Caco-2 (cell line): ENCODE measurements around the gene SOBP. TPM values are rescaled to one million over a fixed set of nuclear protein-coding genes. Genes with fewer than 3 reads are reported as not detected.

Experiments
- BruUV-seq: library from RNA; stranded (reverse); fragments of 400-500 nt; replicated peaks from 2 replicates; lab custom pipeline; 2021; lab: Mats Ljungman, UMichigan
- CTCF ChIA-PET: fragments of 300-600 bp; sonication (Branson Sonifier 250); formaldehyde crosslinking; loops from one replicate; lab custom pipeline; 2022; ENCODE audit warnings: antibody characterized with exemption; lab: Charles Lee
- POLR2A ChIA-PET: fragments of 300-600 bp; sonication (Branson Sonifier 250); formaldehyde crosslinking; loops from one replicate; lab custom pipeline; 2022; ENCODE audit warnings: antibody characterized with exemption; lab: Charles Lee
- DNase-seq, 2 experiments: peaks; one replicate each; pipeline versions ENCODE4 v3.0.0 to v3.0.0-alpha.2; 2020 to 2022
- H3K27me3 ChIP-seq: replicated peaks from 2 replicates; pipeline ENCODE4 v1.6.0; 2011; ENCODE audit warnings: low read length; ENCODE audit not compliant: control insufficient read depth, insufficient read depth
- H3K36me3 ChIP-seq: 2 replicates; pipeline ENCODE4 v1.5.1; 2011; ENCODE audit warnings: low read length; ENCODE audit not compliant: control insufficient read depth, insufficient read depth
- H3K4me1 ChIP-seq: fragments of 250-450 bp; sonication (Bioruptor Pico); 2 replicates; pipeline ENCODE4 v1.5.1; 2020; ENCODE audit warnings: mild to moderate bottlenecking
- H3K4me3 ChIP-seq: 2 replicates; pipeline ENCODE4 v1.5.1; 2011; ENCODE audit warnings: low read depth, mild to moderate bottlenecking, control low read depth, low read length
- H3K9me3 ChIP-seq: fragments of 250-450 bp; sonication (Bioruptor Pico); 2 replicates; pipeline ENCODE4 v1.5.1; 2020; ENCODE audit warnings: mild to moderate bottlenecking, moderate library complexity
- H3K27ac Mint-ChIP-seq: one replicate; pipeline ENCODE4 v1.8.0; 2022; ENCODE audit warnings: mixed read lengths; ENCODE audit not compliant: unreplicated experiment
- H3K27me3 Mint-ChIP-seq: one replicate; pipeline ENCODE4 v1.8.0; 2022; ENCODE audit warnings: mixed read lengths; ENCODE audit not compliant: insufficient read depth, unreplicated experiment
- H3K36me3 Mint-ChIP-seq: one replicate; pipeline ENCODE4 v1.8.0; 2022; ENCODE audit warnings: mild to moderate bottlenecking, mixed read lengths; ENCODE audit not compliant: insufficient read depth, unreplicated experiment
- H3K4me1 Mint-ChIP-seq: one replicate; pipeline ENCODE4 v1.8.0; 2022; ENCODE audit warnings: low read depth, mixed read lengths; ENCODE audit not compliant: unreplicated experiment
- H3K4me3 Mint-ChIP-seq: one replicate; pipeline ENCODE4 v1.8.0; 2022; ENCODE audit warnings: mild to moderate bottlenecking, moderate library complexity, mixed read lengths; ENCODE audit not compliant: unreplicated experiment
- H3K9me3 Mint-ChIP-seq: one replicate; pipeline ENCODE4 v1.8.0; 2022; ENCODE audit warnings: mixed read lengths; ENCODE audit not compliant: unreplicated experiment
- CTCF ChIP-seq, 2 experiments: fragments of 200-600 bp in 1 of 2; IDR thresholded peaks; 1 replicate in 1 of 2; 2 replicates in 1 of 2; pipeline versions ENCODE4 v1.5.1 to v1.8.0; 2011 to 2022; ENCODE audit warnings: antibody characterized with exemption in 1 of 2, control low read depth in 1 of 2, inconsistent platforms in 1 of 2, low read depth in 1 of 2, low read length in 1 of 2, mild to moderate bottlenecking in 1 of 2, moderate library complexity in 1 of 2; ENCODE audit not compliant: insufficient read depth in 1 of 2, severe bottlenecking in 1 of 2, unreplicated experiment in 1 of 2
- intact Hi-C: fragments of 100-400 bp; cut with micrococcal nuclease; formaldehyde crosslinking; loops from one replicate; pipeline ENCODE4 v1.10.0; 2022; ENCODE audit not compliant: unreplicated experiment
- total RNA-seq: library from RNA; stranded (reverse); gene quantifications from 2 replicates; pipeline ENCODE4 v1.2.3, GENCODE V29; 2022

Gene SOBP
- total RNA-seq, 1 experiment from 2014 or later: not detected

- Histone ChIP-seq H3K4me1 (no peaks in the 10 kb centered on the region), H3K9me3 (no peaks in the 10 kb centered on the region), H3K4me3 (no peak overlapping the region), H3K36me3 (no peaks in the 10 kb centered on the region), H3K27me3 (no peaks in the 10 kb centered on the region; the same call in 1 of the 2 replicates)
- Mint-ChIP-seq H3K9me3 (no peaks in the 10 kb centered on the region), H3K27me3 (peaks cover 12% of the 10 kb centered on the region), H3K27ac (no peak overlapping the region), H3K36me3 (no peaks in the 10 kb centered on the region), H3K4me1 (no peaks in the 10 kb centered on the region), H3K4me3 (no peak overlapping the region)
- DNase-seq: no peak
- CTCF ChIA-PET: interaction anchor here (0.6 kb wide), 1 partner anchor 28 kb away, joined by 6 read pairs; no protein-coding TSS in a partner anchor
- intact Hi-C loops: no loop called here
- TF ChIP-seq CTCF (IDR thresholded peaks at IDR 0.05; ENCODE audit: insufficient read depth in 1 of 2, low read depth in 1 of 2, low read length in 1 of 2, severe bottlenecking in 1 of 2, unreplicated experiment in 1 of 2): no peak
- no TSS peak for BruUV-seq
- POLR2A ChIA-PET: no interaction called here
Measured at GRCh38 chr6:107590378-107590777, 100.5 kb downstream of the SOBP start.

GRCh38 chr6:107591346-107591745, 101.4 kb downstream of the SOBP start:
- Mint-ChIP-seq H3K4me1 (no peaks in the 10 kb centered on the region), H3K27ac (no peak overlapping the region), H3K27me3 (peaks cover 15% of the 10 kb centered on the region), H3K4me3 (no peak overlapping the region), H3K36me3 (no peaks in the 10 kb centered on the region), H3K9me3 (no peaks in the 10 kb centered on the region)
- TF ChIP-seq CTCF (IDR thresholded peaks at IDR 0.05; ENCODE audit: insufficient read depth in 1 of 2, low read depth in 1 of 2, low read length in 1 of 2, severe bottlenecking in 1 of 2, unreplicated experiment in 1 of 2): no peak
- no peaks in the 10 kb centered on the region for H3K36me3 ChIP-seq
- intact Hi-C loops: no loop called here
- H3K27me3 ChIP-seq: no peaks in the 10 kb centered on the region; the same call in 1 of the 2 replicates
- POLR2A ChIA-PET: no interaction called here
- no peak for DNase-seq
- no peak overlapping the region for H3K4me3 ChIP-seq
- no peaks in the 10 kb centered on the region for H3K9me3 ChIP-seq
- CTCF ChIA-PET: no interaction called here
- no peaks in the 10 kb centered on the region for H3K4me1 ChIP-seq
- BruUV-seq: no TSS peak

GRCh38 chr6:107592806-107593205, 102.9 kb downstream of the SOBP start:
- CTCF ChIA-PET: no interaction called here
- peaks cover 15% of the 10 kb centered on the region for H3K27me3 Mint-ChIP-seq
- no peak for DNase-seq
- H3K4me1 ChIP-seq: no peaks in the 10 kb centered on the region
- H3K9me3 ChIP-seq: no peaks in the 10 kb centered on the region
- BruUV-seq: no TSS peak
- intact Hi-C loops: no loop called here
- no peak overlapping the region for H3K4me3 Mint-ChIP-seq
- H3K27ac Mint-ChIP-seq: no peak overlapping the region
- no peaks in the 10 kb centered on the region for H3K9me3 Mint-ChIP-seq
- no peak overlapping the region for H3K4me3 ChIP-seq
- no peak for TF ChIP-seq CTCF (IDR thresholded peaks at IDR 0.05; ENCODE audit: insufficient read depth in 1 of 2, low read depth in 1 of 2, low read length in 1 of 2, severe bottlenecking in 1 of 2, unreplicated experiment in 1 of 2)
- no peaks in the 10 kb centered on the region; the same call in 1 of the 2 replicates for H3K27me3 ChIP-seq
- H3K36me3 Mint-ChIP-seq: no peaks in the 10 kb centered on the region
- no peaks in the 10 kb centered on the region for H3K36me3 ChIP-seq
- H3K4me1 Mint-ChIP-seq: no peaks in the 10 kb centered on the region
- POLR2A ChIA-PET: no interaction called here
